ENCODE data around the gene BTK.

The BTK gene

DNA sequence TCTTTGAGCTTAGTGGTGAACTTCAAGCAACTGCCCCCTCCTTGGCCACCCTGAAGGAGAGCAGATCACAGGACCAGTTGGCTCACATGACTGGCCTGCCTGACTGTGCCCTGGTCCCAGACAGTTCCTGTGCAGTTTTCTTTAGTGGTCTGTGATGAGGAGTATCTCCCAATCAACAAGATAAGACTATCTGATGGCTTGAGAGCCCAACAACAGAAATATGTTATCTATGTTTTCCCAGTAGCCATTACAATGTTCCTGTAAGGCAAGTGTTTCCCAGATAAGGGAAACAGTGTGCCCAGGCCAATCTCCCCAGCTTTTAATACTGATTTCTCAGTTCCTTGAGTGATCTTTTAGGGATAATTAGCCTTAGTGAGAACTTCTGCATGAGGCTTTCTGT, 23.2 kb downstream of the BTK start:
- Histone ChIP-seq H3K4me3 (replicated peaks; ENCODE audit: insufficient read depth, low read length) (no peak overlapping the region), H3K27ac (replicated peaks) (no peak overlapping the region), H3K27me3 (ENCODE audit: insufficient read depth, poor library complexity, severe bottlenecking) (no peaks in the 10 kb centered on the region)
- DNase-seq (ENCODE audit: low read depth in 1 of 2, low spot score in 1 of 2), result no peak
- TF ChIP-seq GABPA (IDR thresholded peaks at IDR 0.05; ENCODE audit: low read depth), result no peak
- TF ChIP-seq, protein P1, sequence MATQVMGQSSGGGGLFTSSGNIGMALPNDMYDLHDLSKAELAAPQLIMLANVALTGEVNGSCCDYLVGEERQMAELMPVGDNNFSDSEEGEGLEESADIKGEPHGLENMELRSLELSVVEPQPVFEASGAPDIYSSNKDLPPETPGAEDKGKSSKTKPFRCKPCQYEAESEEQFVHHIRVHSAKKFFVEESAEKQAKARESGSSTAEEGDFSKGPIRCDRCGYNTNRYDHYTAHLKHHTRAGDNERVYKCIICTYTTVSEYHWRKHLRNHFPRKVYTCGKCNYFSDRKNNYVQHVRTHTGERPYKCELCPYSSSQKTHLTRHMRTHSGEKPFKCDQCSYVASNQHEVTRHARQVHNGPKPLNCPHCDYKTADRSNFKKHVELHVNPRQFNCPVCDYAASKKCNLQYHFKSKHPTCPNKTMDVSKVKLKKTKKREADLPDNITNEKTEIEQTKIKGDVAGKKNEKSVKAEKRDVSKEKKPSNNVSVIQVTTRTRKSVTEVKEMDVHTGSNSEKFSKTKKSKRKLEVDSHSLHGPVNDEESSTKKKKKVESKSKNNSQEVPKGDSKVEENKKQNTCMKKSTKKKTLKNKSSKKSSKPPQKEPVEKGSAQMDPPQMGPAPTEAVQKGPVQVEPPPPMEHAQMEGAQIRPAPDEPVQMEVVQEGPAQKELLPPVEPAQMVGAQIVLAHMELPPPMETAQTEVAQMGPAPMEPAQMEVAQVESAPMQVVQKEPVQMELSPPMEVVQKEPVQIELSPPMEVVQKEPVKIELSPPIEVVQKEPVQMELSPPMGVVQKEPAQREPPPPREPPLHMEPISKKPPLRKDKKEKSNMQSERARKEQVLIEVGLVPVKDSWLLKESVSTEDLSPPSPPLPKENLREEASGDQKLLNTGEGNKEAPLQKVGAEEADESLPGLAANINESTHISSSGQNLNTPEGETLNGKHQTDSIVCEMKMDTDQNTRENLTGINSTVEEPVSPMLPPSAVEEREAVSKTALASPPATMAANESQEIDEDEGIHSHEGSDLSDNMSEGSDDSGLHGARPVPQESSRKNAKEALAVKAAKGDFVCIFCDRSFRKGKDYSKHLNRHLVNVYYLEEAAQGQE (IDR thresholded peaks at IDR 0.05; ENCODE audit: insufficient replicate concordance, low read depth), result no peak

DNA sequence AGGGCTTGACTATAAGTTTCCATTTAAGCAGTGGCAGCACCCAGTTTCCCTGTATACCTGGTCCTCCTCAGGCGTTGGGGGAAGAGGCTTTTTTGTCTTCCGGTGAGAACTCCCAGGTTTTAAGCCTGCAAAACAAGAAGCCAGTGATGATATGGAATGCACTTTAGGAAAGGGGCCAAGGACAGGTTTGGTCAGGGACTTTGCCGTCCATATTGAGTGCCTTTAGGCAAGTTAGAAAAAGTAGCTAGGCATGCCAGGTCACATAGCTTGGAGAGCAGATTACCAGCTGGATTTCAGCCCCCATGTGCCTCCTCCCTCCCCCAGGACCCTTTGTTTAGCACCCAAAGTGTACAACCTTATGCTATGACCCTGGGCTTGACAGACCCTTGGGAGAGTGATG, 23.9 kb downstream of the BTK start:
- no peak overlapping the region for H3K27ac ChIP-seq (replicated peaks)
- H3K27me3 ChIP-seq (ENCODE audit: insufficient read depth, poor library complexity, severe bottlenecking), result no peaks in the 10 kb centered on the region
- DNase-seq (ENCODE audit: low read depth in 1 of 2, low spot score in 1 of 2), result no peak
- TF ChIP-seq, protein P1 (IDR thresholded peaks at IDR 0.05; ENCODE audit: insufficient replicate concordance, low read depth), result no peak
- TF ChIP-seq SPI1 (IDR thresholded peaks at IDR 0.05; ENCODE audit: borderline replicate concordance, low read depth), result no peak
- TF ChIP-seq, protein P2, sequence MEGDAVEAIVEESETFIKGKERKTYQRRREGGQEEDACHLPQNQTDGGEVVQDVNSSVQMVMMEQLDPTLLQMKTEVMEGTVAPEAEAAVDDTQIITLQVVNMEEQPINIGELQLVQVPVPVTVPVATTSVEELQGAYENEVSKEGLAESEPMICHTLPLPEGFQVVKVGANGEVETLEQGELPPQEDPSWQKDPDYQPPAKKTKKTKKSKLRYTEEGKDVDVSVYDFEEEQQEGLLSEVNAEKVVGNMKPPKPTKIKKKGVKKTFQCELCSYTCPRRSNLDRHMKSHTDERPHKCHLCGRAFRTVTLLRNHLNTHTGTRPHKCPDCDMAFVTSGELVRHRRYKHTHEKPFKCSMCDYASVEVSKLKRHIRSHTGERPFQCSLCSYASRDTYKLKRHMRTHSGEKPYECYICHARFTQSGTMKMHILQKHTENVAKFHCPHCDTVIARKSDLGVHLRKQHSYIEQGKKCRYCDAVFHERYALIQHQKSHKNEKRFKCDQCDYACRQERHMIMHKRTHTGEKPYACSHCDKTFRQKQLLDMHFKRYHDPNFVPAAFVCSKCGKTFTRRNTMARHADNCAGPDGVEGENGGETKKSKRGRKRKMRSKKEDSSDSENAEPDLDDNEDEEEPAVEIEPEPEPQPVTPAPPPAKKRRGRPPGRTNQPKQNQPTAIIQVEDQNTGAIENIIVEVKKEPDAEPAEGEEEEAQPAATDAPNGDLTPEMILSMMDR (IDR thresholded peaks at IDR 0.05; ENCODE audit: insufficient read depth, low read length), result no peak
- TF ChIP-seq POLR2AphosphoS5 (IDR thresholded peaks at IDR 0.05; ENCODE audit: low read depth), result no peak
- no peak for TF ChIP-seq GABPA (IDR thresholded peaks at IDR 0.05; ENCODE audit: low read depth)
- H3K4me3 ChIP-seq (replicated peaks; ENCODE audit: insufficient read depth, low read length), result no peak overlapping the region

DNA sequence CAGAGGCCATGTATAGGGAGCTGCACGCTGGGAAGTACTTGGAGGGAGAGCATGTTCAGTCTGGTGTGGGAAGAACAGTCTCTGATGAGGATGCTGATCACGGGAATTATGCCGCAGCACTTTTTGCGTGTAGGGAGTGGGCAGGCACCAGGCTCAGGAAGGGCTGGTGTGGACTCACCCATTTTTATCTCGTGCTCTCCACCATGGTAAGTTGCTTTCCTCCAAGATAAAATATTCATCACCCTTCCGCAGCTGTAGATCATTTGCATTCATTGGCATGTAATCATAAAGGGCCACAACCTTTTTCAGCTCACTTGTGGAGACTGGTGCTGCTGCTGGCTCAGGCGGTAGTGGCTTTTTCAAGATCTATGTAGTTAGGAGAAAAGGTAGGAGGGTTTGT, 25.6 kb downstream of the BTK start:
- no peak for DNase-seq (ENCODE audit: low read depth in 1 of 2, low spot score in 1 of 2)
- H3K27me3 ChIP-seq (ENCODE audit: insufficient read depth, poor library complexity, severe bottlenecking), result no peaks in the 10 kb centered on the region
- no peak overlapping the region for H3K27ac ChIP-seq (replicated peaks)
- TF ChIP-seq, protein P2 (IDR thresholded peaks at IDR 0.05; ENCODE audit: insufficient read depth, low read length), result no peak
- TF ChIP-seq GABPA (IDR thresholded peaks at IDR 0.05; ENCODE audit: low read depth) (no peak), SPI1 (IDR thresholded peaks at IDR 0.05; ENCODE audit: borderline replicate concordance, low read depth) (no peak), POLR2AphosphoS5 (IDR thresholded peaks at IDR 0.05; ENCODE audit: low read depth) (no peak)
- TF ChIP-seq, protein P1 (IDR thresholded peaks at IDR 0.05; ENCODE audit: insufficient replicate concordance, low read depth), result no peak
- H3K4me3 ChIP-seq (replicated peaks; ENCODE audit: insufficient read depth, low read length), result no peak overlapping the region

DNA sequence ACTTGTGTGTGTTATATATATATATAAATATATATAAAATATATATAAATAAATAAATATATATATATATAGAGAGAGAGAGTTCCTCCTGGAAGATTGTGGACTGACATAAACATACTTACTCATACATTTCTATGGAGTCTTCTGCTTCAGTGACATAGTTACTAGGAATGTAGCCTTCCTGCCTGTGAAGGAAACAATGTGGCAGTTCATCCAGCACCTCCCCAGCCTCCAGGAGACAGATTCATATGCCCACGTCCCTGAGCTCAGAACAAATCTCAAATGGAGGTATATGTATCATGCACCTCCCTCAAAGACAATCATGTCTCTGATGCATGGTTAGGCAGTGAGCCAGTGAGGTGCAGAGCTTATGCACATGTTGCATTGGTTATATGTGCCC, 26.0 kb downstream of the BTK start:
- TF ChIP-seq POLR2AphosphoS5 (IDR thresholded peaks at IDR 0.05; ENCODE audit: low read depth), result no peak
- TF ChIP-seq, protein P2 (IDR thresholded peaks at IDR 0.05; ENCODE audit: insufficient read depth, low read length), result no peak
- TF ChIP-seq, protein P1 (IDR thresholded peaks at IDR 0.05; ENCODE audit: insufficient replicate concordance, low read depth), result no peak
- no peak for TF ChIP-seq GABPA (IDR thresholded peaks at IDR 0.05; ENCODE audit: low read depth)
- no peak for TF ChIP-seq SPI1 (IDR thresholded peaks at IDR 0.05; ENCODE audit: borderline replicate concordance, low read depth)
- no peak overlapping the region for H3K27ac ChIP-seq (replicated peaks)
- DNase-seq (ENCODE audit: low read depth in 1 of 2, low spot score in 1 of 2), result no peak
- no peak overlapping the region for H3K4me3 ChIP-seq (replicated peaks; ENCODE audit: insufficient read depth, low read length)
- no peaks in the 10 kb centered on the region for H3K27me3 ChIP-seq (ENCODE audit: insufficient read depth, poor library complexity, severe bottlenecking)
